CD4-positive, alpha-beta T cell treated with Interleukin-21 for 1 hour (primary cell): ENCODE measurements around the gene IGF2R.
"Not testable (repeated sequence)": the region's sequence is repeated elsewhere in the genome, so short reads cannot be mapped to it uniquely, and the experiment has no call there.

Experiments used
- DNase-seq: peaks from one replicate; pipeline ENCODE4 v3.0.0-alpha.2; 2020

IGF2R gene

GRCh38 chr6:159968295-159969203 is at the start of gene IGF2R:
Gene IGF2R (plus strand): TSS chr6:159969082. CDS start chr6:159969247, 165 bp downstream.
- DNase-seq, result peak; percentile 92

- DNase-seq, result no peak
These were observed 49.1 kb upstream of the IGF2R start for GRCh38 chr6:159919800-159920199.

- DNase-seq, result not testable (repeated sequence)
These were observed 44.7 kb upstream of the IGF2R start for GRCh38 chr6:159924150-159924549.

- no peak for DNase-seq
These were observed 42.2 kb upstream of the IGF2R start for GRCh38 chr6:159926542-159927203.

- peak; percentile 77 for DNase-seq
These were observed 39.1 kb upstream of the IGF2R start for GRCh38 chr6:159929819-159930218.

GRCh38 chr6:159931112-159931511 is 37.8 kb upstream of the IGF2R start:
- DNase-seq, result no peak

GRCh38 chr6:159931846-159932245 is 37.0 kb upstream of the IGF2R start:
- DNase-seq, result no peak

GRCh38 chr6:159933077-159933476 is 35.8 kb upstream of the IGF2R start:
- DNase-seq, result no peak

- no peak for DNase-seq
These were observed 34.7 kb upstream of the IGF2R start for GRCh38 chr6:159934181-159934580.

GRCh38 chr6:159935065-159935464 is 33.8 kb upstream of the IGF2R start:
- DNase-seq, result no peak

- DNase-seq, result no peak
These were observed 33.2 kb upstream of the IGF2R start for GRCh38 chr6:159935633-159936032.

GRCh38 chr6:159939591-159940016 is 29.3 kb upstream of the IGF2R start:
- no peak for DNase-seq

- peak; percentile 70 for DNase-seq
These were observed 27.4 kb upstream of the IGF2R start for GRCh38 chr6:159941286-159942113.

- DNase-seq, result no peak
These were observed 25.7 kb upstream of the IGF2R start for GRCh38 chr6:159943101-159943632.

- no peak for DNase-seq
These were observed 24.8 kb upstream of the IGF2R start for GRCh38 chr6:159943968-159944598.

- no peak for DNase-seq
These were observed 23.0 kb upstream of the IGF2R start for GRCh38 chr6:159945801-159946392.

GRCh38 chr6:159946912-159947311 is 22.0 kb upstream of the IGF2R start:
- no peak for DNase-seq

GRCh38 chr6:159948199-159948598 is 20.7 kb upstream of the IGF2R start:
- DNase-seq, result no peak

- no peak for DNase-seq
These were observed 17.1 kb upstream of the IGF2R start for GRCh38 chr6:159951772-159952171.

- no peak for DNase-seq
These were observed 16.4 kb upstream of the IGF2R start for GRCh38 chr6:159952289-159953005.

- DNase-seq, result no peak
These were observed 15.7 kb upstream of the IGF2R start for GRCh38 chr6:159953091-159953601.
